Natural killer cell (primary cell): ENCODE measurements around the gene OR1S2. TPM values are rescaled to one million over a fixed set of nuclear protein-coding genes. Genes with fewer than 3 reads are reported as not detected.

Experiments used
- ATAC-seq, 3 donors: fragments of 150-1000 bp in 2 of 3; fragments of 200-7000 bp in 1 of 3; cut with Tn5 transposase; 1 replicate in 1 of 3; 2 replicates in 2 of 3; pipeline ENCODE4 v1.10.0; 2021; ENCODE audit warnings: mild to moderate bottlenecking in 2 of 3, moderate library complexity in 2 of 3
- DNase-seq, 2 donors: peaks; one replicate each; pipeline versions ENCODE4 v3.0.0 to v3.0.0-alpha.2; 2013 to 2021; ENCODE audit warnings: mixed read lengths in 1 of 2
- H3K27ac ChIP-seq: one replicate; pipeline ENCODE4 v1.5.1; 2013; ENCODE audit warnings: mild to moderate bottlenecking, low read length
- H3K27me3 ChIP-seq: one replicate; pipeline ENCODE4 v1.6.1; 2013; ENCODE audit warnings: low read length; ENCODE audit not compliant: control insufficient read depth, insufficient read depth
- H3K36me3 ChIP-seq: one replicate; pipeline ENCODE4 v1.6.1; 2013; ENCODE audit warnings: low read length; ENCODE audit not compliant: control insufficient read depth, insufficient read depth
- H3K4me1 ChIP-seq: one replicate; pipeline ENCODE4 v1.6.1; 2013; ENCODE audit warnings: low read length; ENCODE audit not compliant: control insufficient read depth, insufficient read depth
- H3K4me3 ChIP-seq: one replicate; pipeline ENCODE4 v1.5.1; 2013; ENCODE audit warnings: low read length
- H3K9me3 ChIP-seq: one replicate; pipeline ENCODE4 v1.6.1; 2013; ENCODE audit warnings: low read length; ENCODE audit not compliant: control insufficient read depth, insufficient read depth
- H3K27ac Mint-ChIP-seq, 2 donors: one replicate each; pipeline ENCODE4 v1.8.0; 2022; ENCODE audit warnings: mild to moderate bottlenecking in 2 of 2, mixed read lengths in 2 of 2, moderate library complexity in 1 of 2
- H3K27me3 Mint-ChIP-seq, 2 donors: one replicate each; pipeline ENCODE4 v1.8.0; 2022; ENCODE audit warnings: low read depth in 2 of 2, mixed read lengths in 2 of 2
- H3K36me3 Mint-ChIP-seq: one replicate; pipeline ENCODE4 v1.8.0; 2022; ENCODE audit warnings: mixed read lengths
- H3K4me1 Mint-ChIP-seq, 2 donors: one replicate each; pipeline ENCODE4 v1.8.0; 2022; ENCODE audit warnings: mixed read lengths in 2 of 2
- H3K4me3 Mint-ChIP-seq: one replicate; pipeline ENCODE4 v1.8.0; 2022; ENCODE audit warnings: mild to moderate bottlenecking, moderate library complexity, mixed read lengths
- H3K9me3 Mint-ChIP-seq, 2 donors: one replicate each; pipeline ENCODE4 v1.8.0; 2022; ENCODE audit warnings: mixed read lengths in 2 of 2
- WGBS: methylation state at CpG from one replicate; pipeline ENCODE4 v1.1.7; 2013; ENCODE audit warnings: missing lambda C conversion rate; ENCODE audit not compliant: insufficient coverage; 5-methylcytosine and 5-hydroxymethylcytosine counted together
- intact Hi-C: fragments of 100-400 bp; cut with micrococcal nuclease; formaldehyde crosslinking; loops from one replicate; pipeline ENCODE4 v1.14.2; 2022
- total RNA-seq, 4 donors: library from RNA; stranded (reverse); fragments of 120-200 nt in 1 of 4; gene quantifications; one replicate each; pipeline versions ENCODE4 v1.2.3 to v1.2.4, GENCODE V29; 2013 to 2022
- TF ChIP-seq, protein P1 (sequence below): fragments of 200-600 bp; IDR thresholded peaks from one replicate; pipeline ENCODE4 v1.8.0; 2022; ENCODE audit warnings: antibody characterized with exemption

Gene OR1S2
- total RNA-seq, 3 donors from 2014 or later (not counting 1 experiment from before 2014, with no cell fraction given), result not detected

DNA sequence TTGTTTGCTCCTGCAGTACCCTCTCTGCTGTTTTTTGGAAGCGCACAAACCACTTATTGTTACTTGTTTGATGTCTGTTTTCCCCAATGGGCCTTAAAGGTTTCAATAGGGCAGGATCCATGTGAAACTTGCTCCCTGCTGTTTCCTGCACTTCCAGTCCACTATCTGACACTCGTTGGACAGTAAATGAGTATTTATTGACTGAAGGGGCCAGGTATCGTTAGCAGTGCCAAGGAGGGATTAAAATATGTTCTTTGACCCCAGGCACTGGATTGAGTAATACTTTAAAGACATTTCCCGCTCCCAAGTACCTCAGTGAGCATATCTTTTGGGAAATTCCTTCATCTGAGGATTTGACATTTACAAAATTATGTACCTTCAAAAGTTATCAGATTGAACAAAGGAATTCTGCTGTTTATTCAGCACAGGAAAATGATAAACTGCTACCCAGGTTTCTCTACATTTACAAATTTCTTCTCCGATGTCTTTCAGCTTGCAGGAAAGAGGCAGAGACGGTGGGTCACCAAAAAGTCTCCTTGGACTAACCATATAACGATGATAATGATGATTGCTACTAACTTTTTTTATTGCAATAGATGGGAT lies 38.3 kb downstream of the OR1S2 start:
- Histone ChIP-seq H3K4me3 (no peak overlapping the region), H3K27me3 (no peaks in the 10 kb centered on the region), H3K9me3 (no peaks in the 10 kb centered on the region), H3K36me3 (no peaks in the 10 kb centered on the region), H3K4me1 (no peaks in the 10 kb centered on the region), H3K27ac (no peak overlapping the region)
- DNase-seq (no peak), ATAC-seq (no peak)
- Mint-ChIP-seq H3K9me3 (no peaks in the 10 kb centered on the region), H3K27me3 (peaks cover 6% of the 10 kb centered on the region in 2 donors), H3K36me3 (no peaks in the 10 kb centered on the region), H3K4me1 (no peaks in the 10 kb centered on the region), H3K27ac (no peak overlapping the region), H3K4me3 (no peak overlapping the region)
- TF ChIP-seq, protein P1, sequence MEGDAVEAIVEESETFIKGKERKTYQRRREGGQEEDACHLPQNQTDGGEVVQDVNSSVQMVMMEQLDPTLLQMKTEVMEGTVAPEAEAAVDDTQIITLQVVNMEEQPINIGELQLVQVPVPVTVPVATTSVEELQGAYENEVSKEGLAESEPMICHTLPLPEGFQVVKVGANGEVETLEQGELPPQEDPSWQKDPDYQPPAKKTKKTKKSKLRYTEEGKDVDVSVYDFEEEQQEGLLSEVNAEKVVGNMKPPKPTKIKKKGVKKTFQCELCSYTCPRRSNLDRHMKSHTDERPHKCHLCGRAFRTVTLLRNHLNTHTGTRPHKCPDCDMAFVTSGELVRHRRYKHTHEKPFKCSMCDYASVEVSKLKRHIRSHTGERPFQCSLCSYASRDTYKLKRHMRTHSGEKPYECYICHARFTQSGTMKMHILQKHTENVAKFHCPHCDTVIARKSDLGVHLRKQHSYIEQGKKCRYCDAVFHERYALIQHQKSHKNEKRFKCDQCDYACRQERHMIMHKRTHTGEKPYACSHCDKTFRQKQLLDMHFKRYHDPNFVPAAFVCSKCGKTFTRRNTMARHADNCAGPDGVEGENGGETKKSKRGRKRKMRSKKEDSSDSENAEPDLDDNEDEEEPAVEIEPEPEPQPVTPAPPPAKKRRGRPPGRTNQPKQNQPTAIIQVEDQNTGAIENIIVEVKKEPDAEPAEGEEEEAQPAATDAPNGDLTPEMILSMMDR, result no peak
- intact Hi-C loops, result no loop called here
- 67% methylated on average over 7 of the region's 7 CpGs for WGBS

DNA sequence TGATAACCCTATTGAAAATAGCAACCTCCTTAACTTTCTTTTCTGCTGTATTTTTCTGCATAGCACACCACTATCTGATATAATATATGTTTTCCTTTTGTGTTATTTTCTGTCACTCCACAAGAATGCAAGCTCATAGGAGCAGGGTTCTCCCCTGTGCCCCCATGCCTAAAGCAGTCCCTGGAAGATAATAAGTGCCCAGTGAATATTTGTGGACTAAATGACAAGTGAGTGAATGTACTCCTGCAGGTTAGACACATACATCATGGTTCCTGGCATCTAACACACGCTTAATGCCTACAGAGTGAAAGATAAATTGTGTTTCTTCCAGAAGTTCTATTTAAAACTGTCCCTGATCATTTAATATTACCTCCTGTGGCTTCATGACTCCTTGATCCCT lies 39.0 kb downstream of the OR1S2 start:
- no peaks in the 10 kb centered on the region for H3K36me3 Mint-ChIP-seq
- WGBS, result 83% methylated on average over 1 of the region's 1 CpG
- no peaks in the 10 kb centered on the region for H3K4me1 ChIP-seq
- H3K9me3 ChIP-seq, result no peaks in the 10 kb centered on the region
- no peak overlapping the region for H3K4me3 ChIP-seq
- H3K27me3 ChIP-seq, result no peaks in the 10 kb centered on the region
- peaks cover 6% of the 10 kb centered on the region in 2 donors for H3K27me3 Mint-ChIP-seq
- TF ChIP-seq, protein P1, result no peak
- H3K4me3 Mint-ChIP-seq, result no peak overlapping the region
- no peaks in the 10 kb centered on the region for H3K36me3 ChIP-seq
- no peak overlapping the region for H3K27ac Mint-ChIP-seq
- ATAC-seq (no peak), DNase-seq (no peak)
- no peak overlapping the region for H3K27ac ChIP-seq
- H3K4me1 Mint-ChIP-seq, result no peaks in the 10 kb centered on the region
- intact Hi-C loops, result no loop called here
- H3K9me3 Mint-ChIP-seq, result no peaks in the 10 kb centered on the region

DNA sequence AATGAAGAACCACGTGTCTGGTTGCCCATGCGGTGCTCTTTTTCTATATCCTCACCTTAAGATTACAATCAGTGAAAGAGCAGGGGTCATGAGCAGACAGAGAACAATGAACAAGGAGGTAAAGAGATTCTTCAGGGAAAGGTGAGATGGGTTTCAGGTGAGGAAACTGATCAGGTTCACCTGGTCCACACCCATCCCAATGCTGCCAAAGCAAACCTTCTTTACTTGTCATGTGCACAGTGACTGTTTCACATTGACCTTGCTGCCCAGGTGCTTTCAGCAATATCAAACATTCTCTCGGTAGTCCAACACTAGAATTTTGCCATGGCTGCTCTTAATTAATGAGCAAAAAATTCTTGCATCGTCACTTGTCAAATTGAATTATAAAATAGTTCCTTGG lies 39.6 kb downstream of the OR1S2 start:
- no peak overlapping the region for H3K4me3 Mint-ChIP-seq
- no peak overlapping the region for H3K4me3 ChIP-seq
- H3K4me1 Mint-ChIP-seq, result no peaks in the 10 kb centered on the region
- peaks cover 0 to 2% of the 10 kb centered on the region in 2 donors for H3K9me3 Mint-ChIP-seq
- no peaks in the 10 kb centered on the region for H3K36me3 ChIP-seq
- no peak overlapping the region for H3K27ac Mint-ChIP-seq
- H3K27me3 Mint-ChIP-seq, result peaks cover 3 to 6% of the 10 kb centered on the region in 2 donors
- 76% methylated on average over 3 of the region's 4 CpGs for WGBS
- no peaks in the 10 kb centered on the region for H3K27me3 ChIP-seq
- H3K36me3 Mint-ChIP-seq, result no peaks in the 10 kb centered on the region
- H3K9me3 ChIP-seq, result no peaks in the 10 kb centered on the region
- no peak overlapping the region for H3K27ac ChIP-seq
- no peaks in the 10 kb centered on the region for H3K4me1 ChIP-seq
- ATAC-seq (no peak), DNase-seq (no peak)
- intact Hi-C loops, result no loop called here
- TF ChIP-seq, protein P1, result no peak

Other genes with a start within 250 kb of the OR1S2 start
- not detected for gene OR9Q1, start 180.3 kb downstream of the OR1S2 start, total RNA-seq
- not detected for gene OR6Q1, start 173.2 kb downstream of the OR1S2 start, total RNA-seq
- gene OR9I1, start 78.6 kb downstream of the OR1S2 start, total RNA-seq, result not detected
- not detected for gene OR9Q2, start 15.1 kb downstream of the OR1S2 start, total RNA-seq
- gene OR1S1, start 8.6 kb upstream of the OR1S2 start, total RNA-seq, result not detected
- gene OR10Q1, start 24.8 kb upstream of the OR1S2 start, total RNA-seq, result not detected
- not detected for gene OR10W1, start 64.1 kb upstream of the OR1S2 start, total RNA-seq
- not detected for gene OR5B17, start 154.9 kb upstream of the OR1S2 start, total RNA-seq
- gene OR5B3, start 202.7 kb upstream of the OR1S2 start, total RNA-seq, result not detected
- gene OR5B2, start 224.0 kb upstream of the OR1S2 start, total RNA-seq, result not detected
- gene OR5B12, start 238.1 kb upstream of the OR1S2 start, total RNA-seq, result not detected